Thoracic aorta (tissue), 2 donors: ENCODE results near the gene DNAAF1. TPM values are rescaled to one million over a fixed set of nuclear protein-coding genes. Genes with fewer than 3 reads are reported as not detected.

Experiments
- ATAC-seq: fragments of 150-250 bp; one replicate; pipeline ENCODE4 v1.8.0; 2017; ENCODE audit warnings: low read depth; ENCODE audit not compliant: insufficient number of reproducible peaks, low FRiP score
- DNase-seq: peaks from one replicate; pipeline ENCODE4 v3.0.0-alpha.2; 2020; ENCODE audit warnings: low spot score
- H3K27ac ChIP-seq, 2 donors: fragments of 200-600 bp; sonication (generic); 1 replicate in 1 of 2; 2 replicates in 1 of 2; pipeline ENCODE4 v1.5.1; 2016; ENCODE audit warnings: mild to moderate bottlenecking in 2 of 2, moderate library complexity in 2 of 2
- H3K27me3 ChIP-seq: fragments of 200-600 bp; sonication (generic); replicated peaks from 2 replicates; pipeline ENCODE4 v1.6.0; 2016; ENCODE audit warnings: mild to moderate bottlenecking; ENCODE audit not compliant: insufficient read depth
- H3K36me3 ChIP-seq: fragments of 200-600 bp; sonication (generic); one replicate; pipeline ENCODE4 v1.5.1; 2016
- H3K4me1 ChIP-seq, 2 donors: fragments of 200-600 bp; sonication (generic); 1 replicate in 1 of 2; 2 replicates in 1 of 2; pipeline versions ENCODE4 v1.5.1 to v1.6.0; 2016; ENCODE audit warnings: low read depth in 2 of 2, mild to moderate bottlenecking in 1 of 2; ENCODE audit not compliant: control insufficient read depth in 1 of 2
- H3K4me3 ChIP-seq: fragments of 200-600 bp; sonication (generic); 2 replicates; pipeline ENCODE4 v1.5.1; 2016; ENCODE audit warnings: mild to moderate bottlenecking
- H3K9me3 ChIP-seq: fragments of 200-600 bp; sonication (generic); 2 replicates; pipeline ENCODE4 v1.5.1; 2016
- CTCF ChIP-seq: fragments of 200-600 bp; sonication (generic); IDR thresholded peaks from one replicate; pipeline ENCODE4 v1.5.1; 2019; ENCODE audit warnings: antibody characterized with exemption
- total RNA-seq, 2 donors: library from RNA; depleted of rRNA; stranded (reverse); fragments of >200 nt; gene quantifications; one replicate each; pipeline versions ENCODE4 v1.1.0 to v1.2.3, GENCODE V29; 2016

DNAAF1 gene
- total RNA-seq, 2 donors from 2014 or later: not detected

- Histone ChIP-seq H3K4me3 (no peak overlapping the region), H3K9me3 (no peaks in the 10 kb centered on the region), H3K4me1 (no peaks in the 10 kb centered on the region), H3K27ac (no peak overlapping the region), H3K27me3 (no peaks in the 10 kb centered on the region), H3K36me3 (no peaks in the 10 kb centered on the region)
- no peak for TF ChIP-seq CTCF
- ATAC-seq (no peak), DNase-seq (no peak)
Measured at GRCh38 chr16:84137769-84138357, 7.2 kb upstream of the DNAAF1 start.

GRCh38 chr16:84138500-84138823 lies 6.6 kb upstream of the DNAAF1 start:
- Histone ChIP-seq H3K27me3 (no peaks in the 10 kb centered on the region), H3K9me3 (no peaks in the 10 kb centered on the region), H3K36me3 (no peaks in the 10 kb centered on the region)

GRCh38 chr16:84138824-84139627 lies 6.1 kb upstream of the DNAAF1 start:
- H3K27me3 ChIP-seq: no peaks in the 10 kb centered on the region
- H3K4me3 ChIP-seq: no peak overlapping the region
- H3K9me3 ChIP-seq: no peaks in the 10 kb centered on the region
- H3K36me3 ChIP-seq: no peaks in the 10 kb centered on the region
- DNase-seq (no peak), ATAC-seq (no peak)
- peaks cover 0 to 4% of the 10 kb centered on the region in 2 donors for H3K4me1 ChIP-seq
- no peak for TF ChIP-seq CTCF
- no peak overlapping the region for H3K27ac ChIP-seq

More at GRCh38 chr16:84138500-84138823, 6.6 kb upstream of the DNAAF1 start:
- TF ChIP-seq CTCF: no peak
- ATAC-seq (no peak), DNase-seq (no peak)
- Histone ChIP-seq H3K27ac (no peak overlapping the region), H3K4me3 (no peak overlapping the region), H3K4me1 (no peaks in the 10 kb centered on the region)

GRCh38 chr16:84139628-84140258 lies 5.4 kb upstream of the DNAAF1 start:
- H3K4me3 ChIP-seq: no peak overlapping the region
- peaks cover 0 to 7% of the 10 kb centered on the region in 2 donors for H3K4me1 ChIP-seq
- DNase-seq (no peak), ATAC-seq (no peak)
- no peaks in the 10 kb centered on the region for H3K9me3 ChIP-seq
- no peak overlapping the region for H3K27ac ChIP-seq
- H3K36me3 ChIP-seq: no peaks in the 10 kb centered on the region
- no peak for TF ChIP-seq CTCF
- H3K27me3 ChIP-seq: no peaks in the 10 kb centered on the region

- Histone ChIP-seq H3K4me1 (peaks cover 3 to 13% of the 10 kb centered on the region in 2 donors), H3K4me3 (no peak overlapping the region), H3K36me3 (no peaks in the 10 kb centered on the region), H3K27ac (no peak overlapping the region), H3K27me3 (no peaks in the 10 kb centered on the region), H3K9me3 (no peaks in the 10 kb centered on the region)
- ATAC-seq: no peak
- DNase-seq: no peak
- TF ChIP-seq CTCF: no peak
Measured at GRCh38 chr16:84141143-84141670, 3.9 kb upstream of the DNAAF1 start.
